CD1c-positive myeloid dendritic cell (primary cell): ENCODE results near the gene CDH4.

Source experiments
- DNase-seq: peaks from one replicate; pipeline ENCODE4 v3.0.0-alpha.2; 2016; ENCODE audit errors: extremely low spot score

CDH4 gene

GRCh38 chr20:61670274-61670673 lies 418.2 kb downstream of the CDH4 start:
- DNase-seq: no peak

- no peak for DNase-seq
These were observed 419.5 kb downstream of the CDH4 start for GRCh38 chr20:61671559-61671958.

GRCh38 chr20:61673152-61673847 lies 421.2 kb downstream of the CDH4 start:
- DNase-seq: no peak

GRCh38 chr20:61674121-61674520 lies 422.1 kb downstream of the CDH4 start:
- DNase-seq: no peak

GRCh38 chr20:61674688-61675087 lies 422.6 kb downstream of the CDH4 start:
- no peak for DNase-seq

- DNase-seq: no peak
These were observed 425.9 kb downstream of the CDH4 start for GRCh38 chr20:61677928-61678327.

GRCh38 chr20:61678437-61678836 lies 426.4 kb downstream of the CDH4 start:
- DNase-seq: no peak

- no peak for DNase-seq
These were observed 427.4 kb downstream of the CDH4 start for GRCh38 chr20:61679473-61679872.

GRCh38 chr20:61680096-61680495 lies 428.0 kb downstream of the CDH4 start:
- no peak for DNase-seq

GRCh38 chr20:61682114-61682995 lies 430.3 kb downstream of the CDH4 start:
- no peak for DNase-seq

GRCh38 chr20:61682996-61683681 lies 431.1 kb downstream of the CDH4 start:
- no peak for DNase-seq

GRCh38 chr20:61683721-61684120 lies 431.7 kb downstream of the CDH4 start:
- no peak for DNase-seq

- DNase-seq: no peak
These were observed 432.1 kb downstream of the CDH4 start for GRCh38 chr20:61684136-61684535.

GRCh38 chr20:61684583-61685235 lies 432.6 kb downstream of the CDH4 start:
- no peak for DNase-seq

GRCh38 chr20:61685462-61685861 lies 433.4 kb downstream of the CDH4 start:
- no peak for DNase-seq

GRCh38 chr20:61686051-61686936 lies 434.2 kb downstream of the CDH4 start:
- DNase-seq: no peak

- DNase-seq: no peak
These were observed 436.4 kb downstream of the CDH4 start for GRCh38 chr20:61688411-61688810.

GRCh38 chr20:61690150-61690549 lies 438.1 kb downstream of the CDH4 start:
- no peak for DNase-seq

- DNase-seq: no peak
These were observed 439.2 kb downstream of the CDH4 start for GRCh38 chr20:61690993-61691838.

GRCh38 chr20:61691978-61692377 lies 439.9 kb downstream of the CDH4 start:
- no peak for DNase-seq
